ENCODE data around the gene AQP6.

Gene AQP6

DNA sequence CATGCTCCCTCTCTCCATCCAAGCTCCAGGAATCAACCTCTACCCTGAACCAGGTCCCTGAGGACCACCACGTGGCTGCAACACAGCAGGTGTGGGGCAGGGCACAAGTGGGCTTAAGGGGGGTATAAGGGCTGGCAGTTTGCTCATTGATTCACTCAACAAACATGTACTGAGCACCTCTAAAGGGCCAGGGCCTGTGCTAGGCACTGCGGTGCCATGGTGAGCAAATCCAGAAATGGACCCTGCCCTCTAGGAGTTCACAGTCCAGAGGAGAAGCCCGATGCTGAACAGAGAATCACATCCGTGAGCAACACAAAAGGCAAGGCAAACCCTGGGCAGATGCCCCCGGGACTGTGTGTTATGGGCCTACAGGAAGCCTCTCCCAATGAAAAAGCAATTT is 28.7 kb upstream of the AQP6 start:
- DNase-seq, result no peak

DNA sequence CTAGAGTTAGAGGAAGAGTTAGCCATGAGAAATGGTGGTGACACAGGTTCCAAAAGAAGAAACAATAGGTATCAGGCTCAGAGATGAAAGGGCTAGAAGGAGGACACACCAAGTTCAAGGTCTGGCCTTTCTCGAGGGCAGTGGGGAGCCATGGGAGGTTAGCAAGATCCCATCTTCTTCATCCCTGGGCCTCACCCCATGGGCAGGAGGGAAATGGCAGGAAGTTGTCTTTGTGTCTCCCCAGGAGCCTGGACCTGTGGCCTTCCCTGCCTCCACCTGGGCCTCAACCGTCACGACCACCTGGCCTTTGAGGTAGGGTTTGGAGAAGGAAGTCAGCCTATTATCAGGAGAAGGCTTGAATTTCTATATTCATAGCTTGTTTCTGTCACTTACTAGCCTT is 28.0 kb upstream of the AQP6 start:
- DNase-seq, result no peak

DNA sequence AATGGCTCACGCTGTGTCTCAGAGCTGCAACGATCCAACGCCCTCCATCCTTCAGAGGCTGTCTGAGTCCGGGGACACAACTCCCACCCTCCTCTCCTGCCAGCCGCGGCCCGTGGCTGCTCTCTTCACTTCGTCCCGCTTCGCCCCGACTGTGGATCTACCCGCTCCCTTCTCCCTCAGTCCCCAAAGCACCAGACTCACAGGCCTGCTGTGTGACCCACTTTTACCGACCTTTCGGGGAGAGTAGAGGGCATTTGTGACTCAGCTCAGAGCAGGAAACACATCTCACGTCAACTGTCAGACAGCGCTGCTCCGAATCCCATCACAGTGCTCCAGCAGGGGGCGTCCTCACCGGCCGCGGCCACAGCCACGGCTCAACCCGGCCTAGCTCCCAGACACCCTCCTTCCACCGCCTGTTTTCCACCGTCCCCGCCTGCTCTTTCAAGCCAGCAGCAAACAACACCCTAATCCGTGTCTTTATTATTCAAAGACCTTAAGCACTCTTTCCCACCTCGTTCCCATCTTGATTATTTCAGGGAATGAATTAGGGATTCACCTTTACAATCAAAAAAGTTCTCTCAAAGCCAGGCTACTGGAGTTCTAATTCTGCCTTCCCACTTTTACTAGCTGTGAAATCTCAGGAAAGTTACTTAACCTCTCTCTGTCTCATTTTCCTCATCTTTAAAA is 27.2 kb upstream of the AQP6 start:
- DNase-seq, result no peak

DNA sequence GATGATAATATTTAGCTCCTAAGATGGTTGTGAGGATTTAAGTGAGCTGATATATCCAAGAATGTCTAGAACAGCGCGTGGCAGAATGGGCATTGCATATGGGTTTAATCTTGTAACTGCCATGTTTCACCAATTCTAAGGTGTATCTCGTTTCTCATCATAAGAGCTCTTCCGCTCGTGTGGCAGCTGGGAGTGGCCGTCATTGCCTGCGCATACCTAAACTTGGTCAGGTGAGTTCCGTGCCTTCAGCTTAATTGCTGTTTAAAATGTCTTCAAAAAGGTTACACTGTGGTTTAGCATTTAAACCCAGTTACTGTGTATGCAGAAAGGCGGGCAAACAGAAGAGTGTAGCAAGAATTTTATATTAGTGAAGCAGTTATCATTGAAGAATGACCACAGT is 26.7 kb upstream of the AQP6 start:
- DNase-seq, result no peak

DNA sequence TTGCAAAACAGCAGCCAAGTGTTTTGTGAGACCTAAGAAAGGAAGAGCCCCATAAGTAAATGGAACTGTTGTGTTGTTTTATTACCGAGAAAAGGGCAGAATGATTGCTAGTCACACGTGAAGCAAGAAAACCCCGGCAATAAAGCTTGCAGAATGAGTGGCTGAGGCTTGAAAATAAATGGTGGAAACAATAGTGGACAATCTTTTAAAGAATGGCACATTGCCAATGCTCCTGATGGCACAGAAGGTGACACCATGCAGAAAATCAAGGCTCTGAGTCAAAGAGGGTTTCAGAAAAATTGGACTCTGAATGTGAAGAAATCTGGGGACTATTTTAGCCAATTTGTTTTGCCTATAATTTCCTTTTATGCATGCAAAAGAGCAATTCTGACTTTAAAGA is 26.2 kb upstream of the AQP6 start:
- DNase-seq, result no peak

DNA sequence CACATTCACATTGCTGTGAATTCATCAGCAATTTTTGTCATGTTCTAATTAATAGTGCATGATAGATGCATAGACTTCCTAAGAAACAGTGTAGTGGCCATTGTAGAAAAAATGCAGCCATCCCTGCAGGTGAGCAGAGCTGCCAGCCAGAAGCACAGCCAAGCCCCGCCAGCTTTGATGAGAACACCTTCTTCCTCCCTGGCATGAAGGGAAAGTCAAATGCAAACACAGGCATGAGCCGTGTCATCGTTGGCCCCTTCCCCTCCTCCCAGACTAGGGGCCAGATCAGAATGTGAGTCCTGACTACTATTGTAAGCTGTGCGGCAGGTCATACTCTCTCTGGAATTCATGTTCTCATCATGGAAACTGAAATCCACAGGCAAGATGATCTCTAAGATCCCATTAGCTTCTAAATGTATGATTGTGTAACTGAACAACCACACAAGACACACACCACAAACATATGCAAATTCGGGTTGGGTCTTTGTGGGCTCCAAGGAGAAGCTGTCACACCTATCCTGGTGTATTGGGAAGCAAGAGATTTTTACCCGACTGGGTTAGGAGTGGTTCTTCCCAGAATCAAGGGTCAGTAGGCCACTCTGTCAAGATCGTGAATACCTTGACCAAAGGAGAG is 25.0 kb upstream of the AQP6 start:
- DNase-seq, result no peak

DNA sequence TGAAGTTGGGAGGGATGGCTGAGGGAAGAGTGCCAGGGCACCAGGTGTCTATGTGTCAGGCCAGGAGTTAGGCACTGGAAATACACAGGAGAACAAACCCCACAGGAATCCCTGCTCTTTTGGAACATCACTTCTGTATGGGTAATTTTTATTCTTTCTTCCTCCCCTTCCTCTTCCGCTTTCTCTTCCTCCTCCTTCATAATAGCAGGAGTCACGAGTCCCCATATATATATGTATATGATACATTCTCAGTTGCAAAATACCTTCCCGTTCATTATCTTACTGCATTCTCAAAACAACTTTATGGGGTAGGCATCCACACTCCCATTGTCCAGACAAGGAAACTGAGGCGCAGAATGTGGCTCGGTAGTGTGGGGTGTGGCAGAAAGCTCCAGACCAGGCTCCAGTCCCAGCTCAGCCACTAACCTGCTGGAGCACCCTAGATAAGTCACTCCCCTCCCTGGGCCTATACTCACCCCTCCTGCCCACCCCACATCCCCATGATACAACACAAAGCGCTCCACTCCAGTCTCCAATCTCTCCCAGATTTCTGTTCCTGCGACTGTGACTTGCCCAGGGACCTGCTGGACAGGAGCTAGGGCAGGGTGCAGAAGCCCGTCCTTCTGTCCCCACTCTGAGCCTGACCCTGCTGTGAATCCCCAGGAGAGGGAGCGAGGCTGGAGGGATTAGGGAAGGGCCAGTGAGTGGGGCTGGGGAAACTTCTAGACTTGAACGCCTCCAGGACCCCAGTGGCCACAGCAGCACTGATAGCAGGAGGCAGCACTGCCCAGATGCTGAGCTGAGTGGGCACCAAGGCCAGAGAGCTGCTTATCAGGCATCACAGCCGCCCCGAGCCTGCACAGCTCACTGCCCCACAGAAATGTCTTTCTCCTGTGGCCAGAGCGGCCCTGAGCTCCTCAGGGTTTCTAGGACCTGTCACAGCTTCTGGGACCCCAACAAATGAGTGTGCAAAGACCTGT is 23.6 kb upstream of the AQP6 start:
- DNase-seq, result no peak

DNA sequence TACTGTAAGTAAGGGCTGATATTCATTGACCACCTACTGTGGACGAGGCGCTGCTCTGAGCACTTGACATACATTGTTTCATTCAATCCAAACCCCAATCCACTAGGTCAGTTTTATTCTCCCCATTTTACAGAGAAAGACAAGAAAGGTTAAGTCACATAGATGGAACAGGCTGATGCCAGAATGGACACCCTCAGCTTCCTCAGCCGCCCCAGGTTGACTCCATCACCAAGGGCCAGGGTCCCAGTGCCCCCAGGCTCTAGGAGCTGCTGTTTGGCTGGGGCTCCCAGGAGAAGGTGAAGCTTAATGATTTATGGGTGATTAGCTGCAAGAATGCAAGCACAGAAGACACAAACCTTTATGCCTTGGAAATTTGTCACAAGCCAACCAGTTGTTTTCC is 22.9 kb upstream of the AQP6 start:
- no peak for DNase-seq

DNA sequence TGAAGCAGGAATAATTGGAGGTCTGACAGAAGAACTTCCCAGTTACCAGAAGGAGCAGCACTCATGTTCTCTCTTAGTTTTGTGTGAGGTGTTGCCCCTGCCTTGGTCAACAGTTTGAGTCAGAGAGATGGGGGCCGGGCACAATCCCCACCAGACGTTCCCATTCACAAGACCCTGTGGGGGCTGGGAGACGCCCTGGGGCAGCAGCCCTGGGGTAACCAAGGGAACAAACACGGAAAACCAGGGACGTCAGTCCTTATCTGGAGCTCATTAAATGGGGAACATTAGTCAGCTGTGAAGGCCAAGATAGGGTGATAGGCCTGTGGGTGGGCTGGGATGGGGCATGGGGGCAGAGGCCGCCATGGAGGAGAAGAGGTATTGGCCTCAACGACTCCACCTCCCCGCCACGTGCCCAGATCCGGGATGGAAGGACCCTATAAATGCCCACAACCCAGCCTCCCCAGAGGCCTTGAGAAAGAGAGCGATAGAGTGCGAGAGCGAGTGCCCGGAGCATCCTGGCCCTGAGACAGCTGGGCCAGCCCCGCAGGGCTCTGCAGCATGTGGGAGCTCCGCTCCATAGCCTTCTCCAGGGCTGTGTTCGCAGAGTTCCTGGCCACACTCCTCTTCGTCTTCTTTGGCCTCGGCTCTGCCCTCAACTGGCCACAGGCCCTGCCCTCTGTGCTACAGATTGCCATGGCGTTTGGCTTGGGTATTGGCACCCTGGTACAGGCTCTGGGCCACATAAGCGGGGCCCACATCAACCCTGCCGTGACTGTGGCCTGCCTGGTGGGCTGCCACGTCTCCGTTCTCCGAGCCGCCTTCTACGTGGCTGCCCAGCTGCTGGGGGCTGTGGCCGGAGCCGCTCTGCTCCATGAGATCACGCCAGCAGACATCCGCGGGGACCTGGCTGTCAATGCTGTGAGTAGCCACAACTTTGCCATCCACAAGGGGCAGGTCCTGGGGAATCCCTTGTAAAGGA is 22.2 kb upstream of the AQP6 start, which contains the start of gene AQP2:
Gene AQP2 (plus strand): TSS at position 465 of the 979 bp plus-strand sequence. CDS start 94 bp downstream, at position 559.
- DNase-seq, result no peak

DNA sequence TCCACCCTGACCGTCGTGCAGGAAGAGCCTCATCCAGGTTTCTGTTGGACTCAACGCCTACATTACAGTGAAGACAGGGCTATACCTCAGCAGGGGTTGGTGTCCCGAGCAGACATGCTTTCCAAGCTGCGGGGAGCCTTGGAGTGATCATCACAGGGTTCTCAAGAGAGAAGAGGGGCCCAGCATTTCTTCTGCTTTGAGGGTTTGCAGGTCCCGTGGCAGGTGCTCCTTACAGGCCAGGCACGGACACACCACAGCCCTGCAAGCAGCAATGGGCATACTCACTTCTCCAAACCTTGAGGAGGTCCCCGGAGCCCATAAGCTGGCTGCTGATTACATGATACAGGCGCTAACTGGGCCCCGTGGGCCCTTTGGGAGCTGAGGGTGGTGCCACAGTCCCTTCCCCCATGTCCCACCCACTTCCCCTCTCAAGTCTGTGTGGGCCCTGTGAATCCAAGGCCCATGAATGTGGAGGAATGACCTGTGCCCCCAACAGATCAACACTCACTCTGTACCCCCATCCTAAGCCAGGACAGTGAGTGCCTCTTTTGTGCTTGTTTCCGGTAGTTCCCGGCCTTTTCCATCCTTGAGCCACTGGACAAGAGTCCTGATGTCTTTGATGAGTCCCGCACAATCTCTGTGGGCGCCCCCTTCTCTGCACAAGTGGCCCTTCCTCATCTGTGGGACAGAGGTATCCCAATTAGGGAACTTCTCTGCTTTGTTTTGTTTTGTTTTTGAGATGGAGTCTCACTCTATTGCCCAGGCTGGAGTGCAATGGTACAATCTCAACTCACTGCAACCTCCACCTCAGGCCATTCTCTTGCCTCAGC is 21.1 kb upstream of the AQP6 start:
- no peak for DNase-seq

DNA sequence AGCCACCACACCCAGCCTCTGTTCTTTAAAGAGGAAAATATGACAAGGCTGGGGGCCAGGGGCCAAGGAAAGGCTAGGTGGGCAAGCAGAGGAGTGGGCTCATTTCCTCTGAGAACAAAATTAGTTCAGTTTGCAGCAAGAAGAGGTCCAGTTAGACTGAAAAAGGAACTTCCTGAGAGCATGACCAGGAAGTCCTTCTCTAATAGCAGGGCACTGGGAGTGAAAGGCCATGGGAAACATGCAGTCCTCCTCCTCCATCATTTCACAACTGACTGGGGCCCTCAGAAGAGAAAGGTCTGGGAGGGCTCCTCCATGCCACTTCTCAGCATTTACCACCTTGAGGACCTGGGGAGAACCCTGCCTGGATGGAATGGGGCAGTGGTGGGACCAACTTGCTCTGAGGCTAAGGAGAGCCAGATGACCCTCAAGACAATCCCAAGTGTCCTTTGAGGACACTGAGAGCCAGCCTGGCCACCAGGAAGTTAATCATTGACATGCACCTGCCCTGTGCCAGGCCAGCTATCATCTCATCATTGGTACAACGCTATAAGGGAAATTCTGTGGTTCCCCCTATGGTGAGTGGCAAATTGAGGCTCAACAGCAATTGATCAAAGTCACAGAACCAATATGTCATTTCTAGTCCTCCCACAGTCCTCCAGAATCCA is 20.2 kb upstream of the AQP6 start:
- DNase-seq, result no peak

DNA sequence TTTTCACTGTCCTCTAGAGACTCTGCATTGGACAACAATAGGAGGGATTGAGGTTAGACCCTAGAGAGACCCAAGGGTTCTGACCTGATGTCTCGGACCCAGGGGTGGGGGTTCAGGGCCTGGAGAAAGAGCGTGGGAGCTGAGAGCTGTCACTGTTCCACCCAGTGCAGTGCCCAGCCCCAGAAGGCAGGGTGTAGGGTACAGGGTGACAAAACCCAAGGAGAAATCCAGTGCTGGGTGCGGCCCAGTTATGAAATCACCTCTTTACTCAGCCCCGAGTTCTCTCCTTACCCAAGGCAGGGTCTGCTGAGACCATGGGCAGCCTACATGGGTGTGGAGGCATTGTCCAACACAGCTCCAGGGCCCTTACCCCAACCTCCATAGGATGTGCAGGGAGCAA is 19.6 kb upstream of the AQP6 start:
- DNase-seq, result no peak

DNA sequence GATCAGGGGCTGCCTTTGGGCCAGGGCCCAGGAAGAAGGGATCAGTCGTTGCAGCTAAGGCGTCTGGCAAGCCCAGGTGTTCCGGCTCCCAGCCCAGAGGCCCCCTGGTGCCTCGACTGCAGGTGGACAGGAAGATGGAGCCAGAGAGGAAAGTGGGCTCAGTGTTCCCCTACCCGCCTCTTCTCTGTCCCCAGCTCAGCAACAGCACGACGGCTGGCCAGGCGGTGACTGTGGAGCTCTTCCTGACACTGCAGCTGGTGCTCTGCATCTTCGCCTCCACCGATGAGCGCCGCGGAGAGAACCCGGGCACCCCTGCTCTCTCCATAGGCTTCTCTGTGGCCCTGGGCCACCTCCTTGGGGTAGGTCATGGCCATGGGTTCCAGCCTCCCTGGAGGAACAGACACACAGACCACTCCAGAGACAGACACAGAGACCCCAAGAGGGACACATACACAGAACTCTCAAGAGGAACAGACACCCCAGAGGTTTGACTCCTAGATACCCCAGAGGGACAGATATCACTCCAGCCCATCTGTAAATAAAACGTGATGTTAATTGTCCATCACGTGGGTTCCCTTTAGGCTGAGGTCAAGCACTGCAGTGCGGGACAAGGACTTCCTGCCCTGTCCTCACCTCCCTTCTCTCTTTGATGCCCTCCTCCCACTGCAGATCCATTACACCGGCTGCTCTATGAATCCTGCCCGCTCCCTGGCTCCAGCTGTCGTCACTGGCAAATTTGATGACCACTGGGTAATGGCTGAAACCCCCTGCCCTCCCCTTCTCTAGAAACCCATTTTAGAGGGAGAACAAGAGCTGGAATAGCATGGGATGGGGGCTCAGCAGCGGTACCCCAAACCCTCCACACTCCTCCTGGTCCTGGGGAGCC is 18.5 kb upstream of the AQP6 start:
- no peak for DNase-seq

DNA sequence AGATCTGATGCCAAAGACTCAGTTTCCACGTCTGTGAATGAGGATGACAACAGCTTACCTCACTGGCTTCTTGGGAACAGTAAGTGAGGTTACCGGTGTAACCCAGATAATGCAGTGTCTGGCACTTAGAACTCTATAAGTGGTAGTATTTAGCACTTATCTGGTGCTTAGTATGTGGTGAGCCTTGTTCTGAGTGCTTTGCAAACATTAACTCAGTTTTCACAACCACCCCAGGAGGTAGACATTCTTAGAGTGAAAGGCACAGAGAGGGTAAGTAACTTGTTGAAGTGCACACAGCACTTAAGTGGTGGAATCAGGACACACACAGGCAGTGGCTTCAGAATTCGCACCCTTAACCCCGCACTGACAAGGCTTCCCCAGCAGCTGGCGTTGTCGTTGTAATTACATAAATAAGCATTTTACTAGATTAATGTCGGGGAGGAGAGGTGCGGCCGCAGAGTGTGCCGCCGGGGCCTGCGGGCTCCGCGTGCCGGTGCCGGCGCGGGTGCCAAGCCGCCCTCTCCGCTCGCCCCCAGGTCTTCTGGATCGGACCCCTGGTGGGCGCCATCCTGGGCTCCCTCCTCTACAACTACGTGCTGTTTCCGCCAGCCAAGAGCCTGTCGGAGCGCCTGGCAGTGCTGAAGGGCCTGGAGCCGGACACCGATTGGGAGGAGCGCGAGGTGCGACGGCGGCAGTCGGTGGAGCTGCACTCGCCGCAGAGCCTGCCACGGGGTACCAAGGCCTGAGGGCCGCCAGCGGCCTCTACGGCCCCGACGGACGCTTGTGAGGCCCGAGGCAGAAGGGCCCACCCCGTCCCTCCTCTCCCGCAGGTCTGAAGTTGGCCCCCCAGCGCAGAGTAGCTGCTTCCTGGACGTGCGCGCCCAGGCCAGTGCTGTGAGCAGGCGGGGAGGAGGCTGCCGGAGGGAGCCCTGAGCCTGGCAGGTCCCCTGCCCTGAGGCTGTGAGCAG is 17.6 kb upstream of the AQP6 start:
- DNase-seq, result no peak

DNA sequence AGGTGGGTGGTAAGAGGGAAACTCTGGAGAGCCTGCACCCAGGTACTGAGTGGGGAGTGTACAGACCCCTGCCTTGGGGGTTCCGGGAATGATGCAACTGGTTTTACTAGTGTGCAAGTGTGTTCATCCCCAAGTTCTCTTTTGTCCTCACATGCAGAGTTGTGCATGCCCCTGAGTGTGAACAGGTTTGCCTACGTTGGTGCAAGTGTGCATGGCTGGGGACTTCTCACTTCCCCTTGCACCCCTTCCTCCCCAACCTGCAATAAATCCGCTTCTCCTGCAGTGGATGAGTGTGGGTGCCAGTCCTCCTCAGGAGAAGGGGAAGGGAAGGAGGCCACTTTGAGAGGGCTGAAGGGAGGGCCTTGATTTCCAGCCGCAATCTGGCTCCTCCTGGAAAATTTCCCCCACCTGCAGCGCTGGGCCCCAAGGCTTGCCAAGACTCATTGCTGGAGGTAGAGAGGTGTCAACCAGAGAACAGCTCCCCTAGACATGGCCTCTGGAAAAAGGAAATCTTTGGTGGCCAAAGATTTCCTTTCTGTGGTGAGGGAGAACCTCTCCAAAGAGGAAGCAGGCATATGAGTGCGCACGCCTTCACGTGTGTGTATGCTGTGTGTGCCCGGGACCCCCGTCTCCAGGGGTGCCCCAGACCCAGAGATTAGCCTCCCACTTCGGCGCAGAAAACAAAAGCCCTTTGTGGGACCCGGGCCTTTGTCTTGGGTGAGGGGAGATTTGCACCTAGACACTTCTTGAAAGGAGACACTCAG is 16.7 kb upstream of the AQP6 start:
- no peak for DNase-seq

DNA sequence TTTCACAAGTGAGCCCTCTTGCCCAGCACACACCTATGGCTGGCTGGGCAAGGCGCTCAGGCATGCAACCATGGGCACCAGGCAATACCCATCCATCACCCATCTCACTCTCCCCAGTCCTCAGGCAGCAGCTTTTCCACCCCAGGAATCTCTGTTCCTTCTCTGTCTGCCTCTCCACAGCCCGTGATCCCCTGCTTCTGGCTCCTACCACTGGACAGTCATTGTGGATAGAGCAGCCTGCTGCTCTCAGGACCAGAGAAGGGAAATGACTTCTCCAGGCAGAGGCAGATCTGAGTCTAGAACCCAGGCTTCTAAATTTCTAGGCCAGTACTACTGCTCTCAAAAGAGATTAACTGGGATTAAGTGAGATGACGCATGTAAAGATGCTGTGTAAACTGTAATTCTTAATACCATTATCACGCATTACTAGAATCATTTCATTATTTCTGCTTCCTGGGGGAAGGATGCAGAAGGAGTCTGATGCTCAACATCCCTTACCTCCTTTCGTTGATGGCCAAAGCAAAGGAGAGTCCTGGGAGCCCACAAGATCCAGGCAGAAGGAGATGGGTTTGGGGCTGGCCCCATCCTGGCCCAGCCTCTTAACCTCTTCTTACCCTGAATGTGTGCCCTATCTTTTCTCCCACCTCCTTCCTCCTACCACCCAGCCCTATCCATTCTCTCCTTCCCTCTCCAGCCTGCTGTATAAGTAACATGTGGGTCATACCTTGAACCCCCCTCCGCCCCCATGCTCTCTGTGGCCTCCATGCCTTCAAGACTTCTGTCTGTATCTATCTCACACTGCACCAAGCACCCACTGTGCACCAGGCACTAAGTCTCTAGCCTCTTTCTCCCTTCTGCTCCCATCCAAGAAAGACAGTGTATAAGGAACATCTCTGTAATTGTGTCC is 15.8 kb upstream of the AQP6 start:
- DNase-seq, result no peak

DNA sequence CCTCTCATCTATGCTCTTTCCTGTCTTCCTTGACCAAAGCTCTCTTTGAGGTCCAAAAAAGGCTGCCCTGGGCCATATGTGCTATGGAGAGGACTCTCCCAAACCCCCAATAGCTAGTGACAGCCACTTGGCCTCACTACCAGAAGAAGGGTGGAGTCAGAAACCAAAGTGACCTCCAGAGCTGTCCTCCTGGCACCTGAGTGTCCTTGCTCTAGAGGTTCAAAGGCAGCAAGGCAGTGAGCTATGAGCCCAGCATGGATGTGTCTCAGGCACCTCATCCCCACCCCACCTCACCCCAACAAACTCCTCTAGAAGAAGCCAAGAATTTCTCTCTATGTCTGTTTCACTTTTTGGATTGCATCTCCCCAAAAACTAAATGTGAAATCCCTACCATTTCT is 15.2 kb upstream of the AQP6 start:
- DNase-seq, result no peak
